H9 (cell line): ENCODE data around the gene ZNF865. TPM values are rescaled to one million over a fixed set of nuclear protein-coding genes. Genes with fewer than 3 reads are reported as not detected.

Experiments used
- DNase-seq: peaks from one replicate; pipeline ENCODE4 v3.0.0-alpha.2; 2017
- H2AFZ ChIP-seq: one replicate; pipeline ENCODE4 v1.6.1; 2013; ENCODE audit warnings: mild to moderate bottlenecking, low read length, control low read depth, moderate library complexity
- H2AK5ac ChIP-seq: 2 replicates; pipeline ENCODE4 v1.6.1; 2013; ENCODE audit warnings: low read length, control low read depth, mixed read lengths; ENCODE audit not compliant: insufficient read length
- H2BK120ac ChIP-seq: one replicate; pipeline ENCODE4 v1.6.1; 2013; ENCODE audit warnings: low read depth, mild to moderate bottlenecking, low read length, control low read depth, inconsistent platforms; ENCODE audit not compliant: poor library complexity, severe bottlenecking
- H2BK12ac ChIP-seq: 2 replicates; pipeline ENCODE4 v1.6.1; 2013; ENCODE audit warnings: low read length, control low read depth, mixed read lengths, low read depth; ENCODE audit not compliant: insufficient read length
- H2BK15ac ChIP-seq: 2 replicates; pipeline ENCODE4 v1.6.1; 2013; ENCODE audit warnings: low read depth, low read length, control low read depth
- H2BK20ac ChIP-seq: one replicate; pipeline ENCODE4 v1.6.1; 2013; ENCODE audit warnings: low read depth, mild to moderate bottlenecking, low read length, control low read depth, inconsistent platforms; ENCODE audit not compliant: poor library complexity, severe bottlenecking
- H2BK5ac ChIP-seq: 2 replicates; pipeline ENCODE4 v1.6.1; 2013; ENCODE audit warnings: low read length, control low read depth, mixed read lengths; ENCODE audit not compliant: insufficient read length
- H3K14ac ChIP-seq: 2 replicates; pipeline ENCODE4 v1.6.1; 2013; ENCODE audit warnings: low read length, control low read depth; ENCODE audit not compliant: insufficient read depth
- H3K18ac ChIP-seq: 2 replicates; pipeline ENCODE4 v1.6.1; 2013; ENCODE audit warnings: low read depth, mild to moderate bottlenecking, mixed read lengths, low read length, control low read depth; ENCODE audit not compliant: insufficient read length
- H3K23ac ChIP-seq: 2 replicates; pipeline ENCODE4 v1.6.1; 2013; ENCODE audit warnings: low read length, control low read depth, mixed read lengths, low read depth; ENCODE audit not compliant: insufficient read length
- H3K23me2 ChIP-seq: 2 replicates; pipeline ENCODE4 v1.6.1; 2013; ENCODE audit warnings: low read depth, mild to moderate bottlenecking, mixed read lengths, low read length, control low read depth; ENCODE audit not compliant: insufficient read length, poor library complexity, severe bottlenecking
- H3K27ac ChIP-seq: 2 replicates; pipeline ENCODE4 v1.5.1; 2013; ENCODE audit warnings: low read length, control low read depth, mixed read lengths, low read depth; ENCODE audit not compliant: insufficient read length
- H3K27me3 ChIP-seq: 2 replicates; pipeline ENCODE4 v1.6.1; 2013; ENCODE audit warnings: low read length, control low read depth, inconsistent platforms; ENCODE audit not compliant: insufficient read depth
- H3K4ac ChIP-seq: 2 replicates; pipeline ENCODE4 v1.6.1; 2013; ENCODE audit warnings: low read depth, mild to moderate bottlenecking, control low read depth, inconsistent platforms, low read length, moderate library complexity
- H3K4me1 ChIP-seq: 2 replicates; pipeline ENCODE4 v1.6.1; 2013; ENCODE audit warnings: low read length, control low read depth, inconsistent platforms; ENCODE audit not compliant: insufficient read depth
- H3K4me2 ChIP-seq: 2 replicates; pipeline ENCODE4 v1.6.1; 2013; ENCODE audit warnings: low read length, control low read depth, mixed read lengths; ENCODE audit not compliant: insufficient read length, insufficient read depth
- H3K56ac ChIP-seq: 2 replicates; pipeline ENCODE4 v1.6.1; 2013; ENCODE audit warnings: low read depth, mild to moderate bottlenecking, mixed read lengths, low read length, control low read depth; ENCODE audit not compliant: insufficient read length
- H3K79me1 ChIP-seq: 2 replicates; pipeline ENCODE4 v1.6.1; 2013; ENCODE audit warnings: low read depth, mild to moderate bottlenecking, moderate library complexity, low read length, control low read depth, inconsistent platforms; ENCODE audit not compliant: insufficient read depth, poor library complexity, severe bottlenecking
- H3K79me2 ChIP-seq: 2 replicates; pipeline ENCODE4 v1.6.1; 2013; ENCODE audit warnings: low read length, control low read depth, inconsistent platforms; ENCODE audit not compliant: insufficient read depth
- H3K9ac ChIP-seq: 2 replicates; pipeline ENCODE4 v1.6.1; 2013; ENCODE audit warnings: low read length, control low read depth, mixed read lengths; ENCODE audit not compliant: insufficient read length; ENCODE audit errors: extremely low read depth
- H3K9me3 ChIP-seq: one replicate; pipeline ENCODE4 v1.6.1; 2013; ENCODE audit warnings: low read depth, low read length, inconsistent platforms; ENCODE audit not compliant: control insufficient read depth
- H3T11ph ChIP-seq: one replicate; pipeline ENCODE4 v1.6.1; 2013; ENCODE audit warnings: mild to moderate bottlenecking, low read length, control low read depth, inconsistent platforms
- H4K20me1 ChIP-seq: one replicate; pipeline ENCODE4 v1.6.1; 2013; ENCODE audit not compliant: control insufficient read depth, insufficient read length, insufficient read depth
- H4K5ac ChIP-seq: 2 replicates; pipeline ENCODE4 v1.6.1; 2013; ENCODE audit warnings: low read depth, mild to moderate bottlenecking, mixed read lengths, low read length, control low read depth; ENCODE audit not compliant: insufficient read length
- H4K8ac ChIP-seq: replicated peaks from 2 replicates; pipeline ENCODE4 v1.6.1; 2013; ENCODE audit warnings: low read length, control low read depth, mixed read lengths, low read depth; ENCODE audit not compliant: insufficient read length
- H4K91ac ChIP-seq: 2 replicates; pipeline ENCODE4 v1.6.1; 2013; ENCODE audit warnings: low read depth, mild to moderate bottlenecking, moderate library complexity, mixed read lengths, low read length, control low read depth; ENCODE audit not compliant: insufficient read length
- H3K27ac Mint-ChIP-seq, 3 experiments: 2 replicates in 2 of 3; 3 replicates in 1 of 3; pipeline ENCODE4 v1.8.0; 2020 to 2021; ENCODE audit warnings: mixed read lengths in 3 of 3, mild to moderate bottlenecking in 1 of 3, moderate library complexity in 1 of 3
- H3K27me3 Mint-ChIP-seq: 2 replicates; pipeline ENCODE4 v1.8.0; 2021; ENCODE audit warnings: low read depth, mild to moderate bottlenecking, moderate library complexity, mixed read lengths
- H3K36me3 Mint-ChIP-seq, 3 experiments: 2 replicates in 2 of 3; 3 replicates in 1 of 3; pipeline ENCODE4 v1.8.0; 2020 to 2021; ENCODE audit warnings: low read depth in 3 of 3, mixed read lengths in 3 of 3; ENCODE audit not compliant: insufficient read depth in 1 of 3
- H3K4me1 Mint-ChIP-seq, 2 experiments: 2 replicates each; pipeline ENCODE4 v1.8.0; 2020; ENCODE audit warnings: mixed read lengths in 2 of 2
- H3K4me3 Mint-ChIP-seq, 2 experiments: 2 replicates in 1 of 2; 3 replicates in 1 of 2; pipeline ENCODE4 v1.8.0; 2020 to 2021; ENCODE audit warnings: mild to moderate bottlenecking in 2 of 2, mixed read lengths in 2 of 2, moderate library complexity in 1 of 2
- H3K9me3 Mint-ChIP-seq, 2 experiments: 2 replicates in 1 of 2; 3 replicates in 1 of 2; pipeline ENCODE4 v1.8.0; 2020; ENCODE audit warnings: mild to moderate bottlenecking in 2 of 2, mixed read lengths in 2 of 2, moderate library complexity in 1 of 2
- CTCF ChIP-seq: fragments of 200-600 bp; sonication (generic); conservative IDR thresholded peaks from 3 replicates; pipeline ENCODE4 v1.8.0; 2021; ENCODE audit warnings: antibody characterized with exemption, mild to moderate bottlenecking
- WGBS: extraction: QIAGEN DNeasy Blood & Tissue Kit; methylation state at CpG from one replicate; pipeline ENCODE4 v1.1.7; 2013; ENCODE audit warnings: missing lambda C conversion rate, low lambda C conversion rate, mixed read lengths; ENCODE audit not compliant: insufficient read length; ENCODE audit errors: extremely low coverage; 5-methylcytosine and 5-hydroxymethylcytosine counted together
- total RNA-seq: library from RNA; stranded (reverse); gene quantifications from 2 replicates; pipeline ENCODE4 v1.2.1, GENCODE V29; 2021

Gene ZNF865
- total RNA-seq, 1 experiment from 2014 or later, result 14.3 TPM

- no peak overlapping the region for H2BK5ac ChIP-seq
- DNase-seq, result peak; percentile 67
These were observed 33.5 kb downstream of the ZNF865 start for GRCh38 chr19:55638864-55639359.

More at GRCh38 chr19:55638864-55639359, 33.5 kb downstream of the ZNF865 start:
- Mint-ChIP-seq H3K36me3 (peaks cover 13 to 16% (median 14%) of the 10 kb centered on the region in 3 experiments), H3K4me3 (peak overlapping the region in 1 of 2 experiments; percentile 60; a peak in 2 of 5 replicates), H3K27me3 (peaks cover 4% of the 10 kb centered on the region; the same call in 1 of the 2 replicates), H3K27ac (peak overlapping the region in 1 of 3 experiments; percentile 96; a peak in 3 of 7 replicates), H3K4me1 (peaks cover 34 to 44% of the 10 kb centered on the region in 2 experiments), H3K9me3 (peaks cover 0 to 4% of the 10 kb centered on the region in 2 experiments; a peak in 3 of 5 replicates)
- Histone ChIP-seq H3K79me2 (peaks cover 11% of the 10 kb centered on the region; the same call in 1 of the 2 replicates), H3K4me2 (no peak overlapping the region), H2BK12ac (no peak overlapping the region), H3K56ac (no peak overlapping the region), H4K20me1 (no peaks in the 10 kb centered on the region), H4K5ac (no peak overlapping the region), H3K23me2 (peaks cover 30% of the 10 kb centered on the region), H3K27ac (no peak overlapping the region), H3K23ac (no peak overlapping the region), H3K79me1 (peaks cover 6% of the 10 kb centered on the region), H3K14ac (no peak overlapping the region), H3K4ac (no peak overlapping the region), H2BK15ac (no peak overlapping the region), H4K91ac (no peak overlapping the region), H3K9me3 (no peaks in the 10 kb centered on the region), H3K9ac (no peak overlapping the region), H2AK5ac (no peak overlapping the region), H3K18ac (no peak overlapping the region), H2BK120ac (no peak overlapping the region), H4K8ac (no peak overlapping the region), H2BK20ac (no peak overlapping the region), H3K27me3 (no peaks in the 10 kb centered on the region), H3T11ph (no peak overlapping the region), H3K4me1 (0 out of 2 replicates have a peak, but pooled peaks cover 2% of the 10 kb centered on the region), H2AFZ (no peak overlapping the region)
- TF ChIP-seq CTCF, result peak; percentile 67
- WGBS, result no CpG with 5 or more reads among the region's 6 CpGs
